Caco-2 (cell line): ENCODE data around the gene LOXL1. TPM values are rescaled to one million over a fixed set of nuclear protein-coding genes. Genes with fewer than 3 reads are reported as not detected.

Source experiments
- BruUV-seq: library from RNA; stranded (reverse); fragments of 400-500 nt; replicated peaks from 2 replicates; lab custom pipeline; 2021; lab: Mats Ljungman, UMichigan
- CTCF ChIA-PET: fragments of 300-600 bp; sonication (Branson Sonifier 250); formaldehyde crosslinking; loops from one replicate; lab custom pipeline; 2022; ENCODE audit warnings: antibody characterized with exemption; lab: Charles Lee
- POLR2A ChIA-PET: fragments of 300-600 bp; sonication (Branson Sonifier 250); formaldehyde crosslinking; loops from one replicate; lab custom pipeline; 2022; ENCODE audit warnings: antibody characterized with exemption; lab: Charles Lee
- DNase-seq, 2 experiments: peaks; one replicate each; pipeline versions ENCODE4 v3.0.0 to v3.0.0-alpha.2; 2020 to 2022
- H3K27me3 ChIP-seq: replicated peaks from 2 replicates; pipeline ENCODE4 v1.6.0; 2011; ENCODE audit warnings: low read length; ENCODE audit not compliant: control insufficient read depth, insufficient read depth
- H3K36me3 ChIP-seq: 2 replicates; pipeline ENCODE4 v1.5.1; 2011; ENCODE audit warnings: low read length; ENCODE audit not compliant: control insufficient read depth, insufficient read depth
- H3K4me1 ChIP-seq: fragments of 250-450 bp; sonication (Bioruptor Pico); 2 replicates; pipeline ENCODE4 v1.5.1; 2020; ENCODE audit warnings: mild to moderate bottlenecking
- H3K4me3 ChIP-seq: 2 replicates; pipeline ENCODE4 v1.5.1; 2011; ENCODE audit warnings: low read depth, mild to moderate bottlenecking, control low read depth, low read length
- H3K9me3 ChIP-seq: fragments of 250-450 bp; sonication (Bioruptor Pico); 2 replicates; pipeline ENCODE4 v1.5.1; 2020; ENCODE audit warnings: mild to moderate bottlenecking, moderate library complexity
- H3K27ac Mint-ChIP-seq: one replicate; pipeline ENCODE4 v1.8.0; 2022; ENCODE audit warnings: mixed read lengths; ENCODE audit not compliant: unreplicated experiment
- H3K27me3 Mint-ChIP-seq: one replicate; pipeline ENCODE4 v1.8.0; 2022; ENCODE audit warnings: mixed read lengths; ENCODE audit not compliant: insufficient read depth, unreplicated experiment
- H3K36me3 Mint-ChIP-seq: one replicate; pipeline ENCODE4 v1.8.0; 2022; ENCODE audit warnings: mild to moderate bottlenecking, mixed read lengths; ENCODE audit not compliant: insufficient read depth, unreplicated experiment
- H3K4me1 Mint-ChIP-seq: one replicate; pipeline ENCODE4 v1.8.0; 2022; ENCODE audit warnings: low read depth, mixed read lengths; ENCODE audit not compliant: unreplicated experiment
- H3K4me3 Mint-ChIP-seq: one replicate; pipeline ENCODE4 v1.8.0; 2022; ENCODE audit warnings: mild to moderate bottlenecking, moderate library complexity, mixed read lengths; ENCODE audit not compliant: unreplicated experiment
- H3K9me3 Mint-ChIP-seq: one replicate; pipeline ENCODE4 v1.8.0; 2022; ENCODE audit warnings: mixed read lengths; ENCODE audit not compliant: unreplicated experiment
- intact Hi-C: fragments of 100-400 bp; cut with micrococcal nuclease; formaldehyde crosslinking; loops from one replicate; pipeline ENCODE4 v1.10.0; 2022; ENCODE audit not compliant: unreplicated experiment
- total RNA-seq: library from RNA; stranded (reverse); gene quantifications from 2 replicates; pipeline ENCODE4 v1.2.3, GENCODE V29; 2022
- TF ChIP-seq, protein P1 (sequence below), 2 experiments: fragments of 200-600 bp in 1 of 2; IDR thresholded peaks; 1 replicate in 1 of 2; 2 replicates in 1 of 2; pipeline versions ENCODE4 v1.5.1 to v1.8.0; 2011 to 2022; ENCODE audit warnings: antibody characterized with exemption in 1 of 2, control low read depth in 1 of 2, inconsistent platforms in 1 of 2, low read depth in 1 of 2, low read length in 1 of 2, mild to moderate bottlenecking in 1 of 2, moderate library complexity in 1 of 2; ENCODE audit not compliant: insufficient read depth in 1 of 2, severe bottlenecking in 1 of 2, unreplicated experiment in 1 of 2

The LOXL1 gene
- total RNA-seq, 1 experiment from 2014 or later, result 3.7 TPM

DNA sequence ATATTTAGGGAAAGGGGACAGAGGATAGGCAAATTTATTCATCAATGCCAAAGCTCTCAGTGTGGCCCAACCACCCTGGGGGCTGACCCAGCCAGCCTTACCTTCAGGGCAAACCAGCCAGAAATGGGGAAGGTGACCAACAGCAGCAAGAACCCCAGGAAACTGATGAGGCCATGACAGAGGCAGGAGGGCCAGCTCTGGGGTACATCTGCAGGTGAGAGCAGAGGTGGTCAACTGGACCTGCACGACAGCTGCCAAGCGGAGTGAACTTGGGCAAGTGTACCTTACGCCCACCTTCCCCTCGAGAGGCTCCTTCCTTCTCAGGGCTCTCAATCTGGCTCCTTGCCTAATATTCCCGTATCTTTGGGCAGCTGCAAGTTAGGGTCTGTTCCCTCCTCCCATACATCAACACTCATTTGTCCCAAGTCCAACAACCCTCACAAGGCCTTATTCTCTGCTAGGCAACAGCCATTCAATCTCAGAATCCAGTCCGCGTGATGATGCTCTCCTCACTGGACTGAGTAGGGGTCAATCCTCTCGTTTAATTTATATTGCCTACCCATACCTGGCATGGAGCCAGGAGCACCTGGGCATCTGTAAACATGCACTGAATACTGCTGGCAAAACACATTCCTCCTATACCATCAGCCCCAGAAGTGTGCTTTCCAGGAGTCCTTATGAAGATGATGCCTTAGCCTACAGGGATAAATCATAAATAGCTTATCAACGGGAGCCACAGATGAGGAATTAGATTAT lies 64.2 kb downstream of the LOXL1 start:
- no peaks in the 10 kb centered on the region for H3K9me3 Mint-ChIP-seq
- peaks cover 18% of the 10 kb centered on the region for H3K4me1 Mint-ChIP-seq
- no peak for DNase-seq

DNA sequence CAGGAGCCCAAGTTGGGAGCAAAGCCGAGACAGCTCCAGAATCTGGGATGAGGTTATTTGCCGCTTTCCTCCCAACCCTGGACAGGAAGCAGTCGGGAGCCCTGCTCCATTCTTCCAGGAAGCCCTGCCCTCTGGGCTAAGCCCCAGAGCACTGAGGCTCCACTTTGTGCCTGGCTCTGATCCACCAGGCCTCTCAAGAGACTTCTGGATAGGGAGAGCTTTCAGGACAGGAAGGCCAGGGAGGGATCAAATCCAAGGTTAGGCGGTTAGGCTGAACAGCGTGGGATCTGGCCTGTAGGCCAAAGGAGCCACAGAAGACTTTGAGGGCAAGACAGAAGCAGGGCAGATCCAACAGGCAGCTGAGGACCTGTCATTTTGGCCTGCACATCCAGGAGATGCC lies 65.0 kb downstream of the LOXL1 start:
- no peaks in the 10 kb centered on the region for H3K36me3 ChIP-seq
- Mint-ChIP-seq H3K4me3 (peak overlapping the region; percentile 72), H3K9me3 (no peaks in the 10 kb centered on the region), H3K27me3 (no peaks in the 10 kb centered on the region), H3K36me3 (peaks cover 6% of the 10 kb centered on the region), H3K4me1 (peaks cover 18% of the 10 kb centered on the region), H3K27ac (no peak overlapping the region)
- no peaks in the 10 kb centered on the region for H3K27me3 ChIP-seq
- ChIA-PET POLR2A (no interaction called here), CTCF (interaction anchor here (1.0 kb wide), 2 partner anchors 18 kb away, joined by 3 to 5 read pairs; no protein-coding TSS in a partner anchor)
- DNase-seq, result no peak
- no TSS peak for BruUV-seq
- intact Hi-C loops, result loop anchor here (5.0 kb wide), 1 partner anchor 46 kb away; no protein-coding TSS in a partner anchor
- TF ChIP-seq, protein P1, sequence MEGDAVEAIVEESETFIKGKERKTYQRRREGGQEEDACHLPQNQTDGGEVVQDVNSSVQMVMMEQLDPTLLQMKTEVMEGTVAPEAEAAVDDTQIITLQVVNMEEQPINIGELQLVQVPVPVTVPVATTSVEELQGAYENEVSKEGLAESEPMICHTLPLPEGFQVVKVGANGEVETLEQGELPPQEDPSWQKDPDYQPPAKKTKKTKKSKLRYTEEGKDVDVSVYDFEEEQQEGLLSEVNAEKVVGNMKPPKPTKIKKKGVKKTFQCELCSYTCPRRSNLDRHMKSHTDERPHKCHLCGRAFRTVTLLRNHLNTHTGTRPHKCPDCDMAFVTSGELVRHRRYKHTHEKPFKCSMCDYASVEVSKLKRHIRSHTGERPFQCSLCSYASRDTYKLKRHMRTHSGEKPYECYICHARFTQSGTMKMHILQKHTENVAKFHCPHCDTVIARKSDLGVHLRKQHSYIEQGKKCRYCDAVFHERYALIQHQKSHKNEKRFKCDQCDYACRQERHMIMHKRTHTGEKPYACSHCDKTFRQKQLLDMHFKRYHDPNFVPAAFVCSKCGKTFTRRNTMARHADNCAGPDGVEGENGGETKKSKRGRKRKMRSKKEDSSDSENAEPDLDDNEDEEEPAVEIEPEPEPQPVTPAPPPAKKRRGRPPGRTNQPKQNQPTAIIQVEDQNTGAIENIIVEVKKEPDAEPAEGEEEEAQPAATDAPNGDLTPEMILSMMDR (IDR thresholded peaks at IDR 0.05; ENCODE audit: insufficient read depth in 1 of 2, low read depth in 1 of 2, low read length in 1 of 2, severe bottlenecking in 1 of 2, unreplicated experiment in 1 of 2), result no peak
- no peaks in the 10 kb centered on the region for H3K9me3 ChIP-seq
- H3K4me1 ChIP-seq, result peaks cover 4% of the 10 kb centered on the region; the same call in 1 of the 2 replicates
- peak overlapping the region; percentile 61 for H3K4me3 ChIP-seq

More for the DNA sequence above, 64.2 kb downstream of the LOXL1 start:
- ChIA-PET POLR2A (no interaction called here), CTCF (interaction anchor here (1.0 kb wide), 2 partner anchors 17 kb away, joined by 3 to 5 read pairs; no protein-coding TSS in a partner anchor)
- peaks cover 6% of the 10 kb centered on the region for H3K36me3 Mint-ChIP-seq
- Histone ChIP-seq H3K4me1 (peaks cover 4% of the 10 kb centered on the region; the same call in 1 of the 2 replicates), H3K4me3 (no peak overlapping the region), H3K27me3 (no peaks in the 10 kb centered on the region), H3K9me3 (no peaks in the 10 kb centered on the region), H3K36me3 (no peaks in the 10 kb centered on the region)
- H3K27me3 Mint-ChIP-seq, result no peaks in the 10 kb centered on the region
- intact Hi-C loops, result loop anchor here (5.0 kb wide), 1 partner anchor 47 kb away; no protein-coding TSS in a partner anchor
- BruUV-seq, result TSS peak; percentile 15
- no peak overlapping the region for H3K4me3 Mint-ChIP-seq
- TF ChIP-seq, protein P1 (IDR thresholded peaks at IDR 0.05; ENCODE audit: insufficient read depth in 1 of 2, low read depth in 1 of 2, low read length in 1 of 2, severe bottlenecking in 1 of 2, unreplicated experiment in 1 of 2), result no peak
- H3K27ac Mint-ChIP-seq, result no peak overlapping the region

DNA sequence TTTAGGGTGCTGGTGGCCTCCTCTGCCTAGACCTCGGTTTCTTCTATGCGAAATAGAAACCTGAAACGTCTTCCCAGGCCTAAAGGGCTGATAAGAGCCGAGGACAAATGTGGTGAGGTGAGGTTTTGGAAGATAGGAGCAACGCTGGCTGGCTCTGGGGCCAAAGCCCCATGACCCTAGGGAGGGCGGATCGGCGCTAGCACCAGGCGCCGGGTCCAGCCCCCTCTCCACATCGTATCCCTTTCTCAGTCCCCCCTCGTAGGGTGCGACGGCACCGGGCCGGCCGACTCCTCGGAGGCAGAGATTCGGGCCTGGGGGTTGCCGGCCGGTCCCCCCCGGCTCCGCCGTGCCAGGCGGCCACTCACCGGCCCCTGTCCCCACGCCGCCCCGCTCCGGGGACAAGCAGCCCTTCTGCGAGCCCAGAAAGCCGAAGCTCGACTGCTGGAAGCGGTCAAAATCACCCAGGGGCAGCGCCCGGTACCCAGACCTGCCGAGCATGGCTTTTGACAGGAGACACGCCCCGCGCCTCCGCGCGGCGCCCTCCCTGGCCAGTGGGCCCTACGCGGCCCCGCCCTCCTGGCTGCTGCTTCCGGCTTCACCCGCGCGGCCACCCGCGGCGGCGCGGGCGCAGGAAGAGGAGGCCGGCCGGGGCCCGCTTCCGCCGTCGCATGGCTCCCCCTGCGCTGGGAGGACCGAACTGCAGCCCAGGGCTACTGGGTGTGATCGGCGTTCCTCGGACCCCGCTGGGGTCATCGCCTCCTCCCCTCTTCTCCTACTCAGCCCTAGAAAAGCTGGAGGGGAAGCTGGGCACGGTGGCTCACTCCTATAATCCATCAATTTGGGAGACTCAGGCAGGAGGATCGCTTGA lies 65.7 kb downstream of the LOXL1 start, which contains the start of gene STOML1:
Gene STOML1, minus strand, starts transcription at position 570 of the 868 bp plus-strand sequence. Its CDS starts 72 bp downstream, at position 498.
- peak; percentile 89 to 95 for DNase-seq
- Histone ChIP-seq H3K36me3 (no peaks in the 10 kb centered on the region), H3K4me3 (peak within 1 kb of the TSS; percentile 61), H3K4me1 (peaks cover 4% of the 10 kb centered on the region; the same call in 1 of the 2 replicates), H3K27me3 (no peaks in the 10 kb centered on the region), H3K9me3 (no peaks in the 10 kb centered on the region)
- Mint-ChIP-seq H3K36me3 (peaks cover 6% of the 10 kb centered on the region), H3K4me1 (peaks cover 18% of the 10 kb centered on the region), H3K27me3 (no peaks in the 10 kb centered on the region), H3K27ac (no peak within 1 kb of the TSS), H3K9me3 (no peaks in the 10 kb centered on the region), H3K4me3 (peak within 1 kb of the TSS; percentile 72)
- intact Hi-C loops, result loop anchor here (5.0 kb wide), 1 partner anchor 45 kb away; no protein-coding TSS in a partner anchor
- CTCF ChIA-PET, result interaction anchor here (1.0 kb wide), 1 partner anchor 19 kb away, joined by 3 read pairs; no protein-coding TSS in a partner anchor
- TF ChIP-seq, protein P1 (IDR thresholded peaks at IDR 0.05; ENCODE audit: insufficient read depth in 1 of 2, low read depth in 1 of 2, low read length in 1 of 2, severe bottlenecking in 1 of 2, unreplicated experiment in 1 of 2), result peak; percentile 73 to 88
- BruUV-seq, result no TSS peak
- POLR2A ChIA-PET, result no interaction called here
